Caki2 (cell line): ENCODE results near the gene NATD1. TPM values are rescaled to one million over a fixed set of nuclear protein-coding genes. Genes with fewer than 3 reads are reported as not detected.
A peak's percentile ranks its signal among the peaks of the same experiment; 100 is the strongest.

ENCODE experiments used
- DNase-seq: peaks from one replicate; pipeline ENCODE4 v3.0.0-alpha.2; 2015; ENCODE audit warnings: low read depth
- in situ Hi-C: cut with HindIII; loops from 2 replicates; pipeline ENCODE4 v1.10.0; 2016; ENCODE audit warnings: low sequenced_read_pairs, low pct_unique_long_range_greater_than_20kb, mixed read lengths
- total RNA-seq: library from RNA; depleted of rRNA; stranded (reverse); fragments of >200 nt; shearing (Covaris generic); gene quantifications from 2 replicates; pipeline ENCODE4 v1.2.3, GENCODE V29; 2014; ENCODE audit warnings: low replicate concordance

NATD1 gene
- total RNA-seq, 1 experiment from 2014 or later = 0.10 TPM

DNA sequence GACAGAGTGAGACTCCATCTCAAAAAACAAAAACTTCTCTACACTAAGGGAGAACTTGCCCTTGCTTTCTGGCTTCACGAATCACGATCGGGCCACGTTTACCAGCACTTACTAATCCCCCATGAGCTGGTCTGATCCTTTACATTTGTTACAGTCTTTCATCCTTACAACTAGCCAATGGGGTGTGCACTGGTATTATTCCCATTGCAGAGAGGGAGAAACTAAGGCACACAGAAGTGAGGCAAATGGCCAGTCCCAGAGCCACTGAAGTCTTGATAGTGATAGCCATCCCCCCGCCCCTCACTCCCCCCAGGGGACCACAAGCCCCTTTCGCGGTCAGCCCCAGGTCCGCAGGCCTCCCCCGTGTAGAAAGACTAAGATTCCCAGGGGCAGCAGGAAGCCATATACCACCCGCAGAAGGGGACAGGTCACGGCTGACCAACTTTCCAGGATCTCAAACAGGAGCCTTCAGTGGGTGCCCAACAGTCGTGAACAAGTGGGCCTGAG lies 868 bp downstream of the NATD1 start:
- no peak for DNase-seq
- in situ Hi-C loops = no loop called here

DNA sequence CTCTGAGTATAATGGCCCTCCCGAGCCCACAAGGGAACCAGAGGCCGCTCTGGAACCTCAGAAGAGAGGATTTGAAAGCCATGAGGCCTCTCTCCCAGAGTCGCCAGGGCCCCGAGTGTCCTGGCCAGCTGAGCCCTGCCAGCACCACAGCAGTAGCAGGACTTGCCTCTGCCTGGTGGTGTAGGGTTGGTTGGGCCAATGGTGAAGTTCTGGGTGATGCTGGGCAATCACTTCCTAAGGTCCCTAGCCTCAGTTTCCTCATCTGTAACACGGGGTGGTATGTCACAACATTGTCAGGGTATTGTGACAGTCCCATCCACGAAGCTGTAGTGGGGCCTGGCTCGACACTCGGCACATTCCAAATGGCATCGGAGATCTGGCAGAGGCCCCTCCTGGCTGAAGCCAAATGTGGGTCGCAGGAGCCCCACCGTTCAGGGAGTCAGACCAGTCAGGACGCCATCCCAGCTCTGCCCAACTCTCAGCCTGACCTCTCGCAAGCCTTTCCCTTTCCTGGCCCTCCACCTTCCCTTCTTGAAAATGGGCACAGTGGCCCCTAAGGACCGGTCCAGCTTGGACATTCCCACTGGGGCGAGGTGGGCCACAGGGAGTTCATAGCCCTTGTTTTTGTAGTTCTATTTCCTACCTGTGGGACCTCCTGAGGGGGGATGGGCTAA lies 1.7 kb downstream of the NATD1 start:
- DNase-seq = no peak
- in situ Hi-C loops = no loop called here

DNA sequence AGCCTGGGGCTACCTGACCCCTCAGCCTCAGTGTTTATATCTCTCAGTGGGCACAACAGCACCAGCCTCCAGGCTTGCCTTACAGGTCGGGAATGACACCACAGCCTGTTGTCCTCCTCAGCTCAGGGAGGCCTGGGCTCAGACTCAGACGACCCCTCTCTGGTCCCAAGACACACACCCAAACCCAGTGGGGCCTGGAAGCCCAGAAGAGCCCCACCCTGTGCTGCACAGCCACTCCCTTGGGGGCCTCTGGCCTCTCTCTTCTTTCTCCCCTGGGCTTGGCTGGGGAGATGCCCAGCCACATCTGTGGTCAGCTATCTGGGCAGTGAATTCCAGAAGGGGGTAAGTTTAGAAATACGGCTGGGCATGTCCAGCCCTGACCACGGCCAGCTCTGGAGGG lies 2.4 kb downstream of the NATD1 start:
- in situ Hi-C loops = no loop called here
- no peak for DNase-seq

DNA sequence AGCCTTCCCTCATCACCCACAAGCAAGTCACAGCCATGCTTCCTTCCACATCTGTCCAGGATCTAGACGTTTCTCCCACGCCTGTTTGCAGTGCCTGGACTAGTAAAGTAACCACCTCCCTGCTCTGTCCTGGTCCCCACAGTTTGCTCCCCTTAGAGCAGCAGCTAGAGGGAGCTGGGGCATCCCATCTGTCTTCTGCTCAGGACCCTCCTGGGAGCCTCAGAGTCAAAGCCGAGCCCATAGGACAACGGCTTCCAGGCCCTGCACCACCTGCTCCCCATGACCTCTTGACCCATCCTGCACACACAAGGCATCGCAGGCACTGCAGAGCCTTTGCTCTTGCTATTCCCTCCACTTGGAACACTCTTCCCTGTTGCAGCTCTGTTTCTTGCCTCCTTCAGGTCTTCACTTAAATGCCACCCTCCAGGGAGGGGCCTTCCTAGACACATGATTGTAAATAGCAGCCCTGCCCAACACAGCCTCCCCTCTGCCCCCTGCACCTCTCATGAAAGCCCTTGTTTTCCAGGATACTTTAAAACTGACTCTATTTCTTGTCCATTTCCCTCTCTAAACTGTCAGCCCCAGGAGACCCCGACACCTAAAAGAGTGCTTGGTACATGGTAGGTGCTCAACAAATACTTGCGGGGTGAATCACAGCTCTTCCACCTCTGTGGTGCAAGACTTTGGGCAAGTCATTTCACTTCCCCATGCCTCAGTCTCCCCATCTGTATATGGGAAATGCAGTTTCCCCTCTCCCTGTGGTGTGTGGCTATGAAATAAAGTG lies 3.1 kb downstream of the NATD1 start:
- no peak for DNase-seq
- in situ Hi-C loops = no loop called here

DNA sequence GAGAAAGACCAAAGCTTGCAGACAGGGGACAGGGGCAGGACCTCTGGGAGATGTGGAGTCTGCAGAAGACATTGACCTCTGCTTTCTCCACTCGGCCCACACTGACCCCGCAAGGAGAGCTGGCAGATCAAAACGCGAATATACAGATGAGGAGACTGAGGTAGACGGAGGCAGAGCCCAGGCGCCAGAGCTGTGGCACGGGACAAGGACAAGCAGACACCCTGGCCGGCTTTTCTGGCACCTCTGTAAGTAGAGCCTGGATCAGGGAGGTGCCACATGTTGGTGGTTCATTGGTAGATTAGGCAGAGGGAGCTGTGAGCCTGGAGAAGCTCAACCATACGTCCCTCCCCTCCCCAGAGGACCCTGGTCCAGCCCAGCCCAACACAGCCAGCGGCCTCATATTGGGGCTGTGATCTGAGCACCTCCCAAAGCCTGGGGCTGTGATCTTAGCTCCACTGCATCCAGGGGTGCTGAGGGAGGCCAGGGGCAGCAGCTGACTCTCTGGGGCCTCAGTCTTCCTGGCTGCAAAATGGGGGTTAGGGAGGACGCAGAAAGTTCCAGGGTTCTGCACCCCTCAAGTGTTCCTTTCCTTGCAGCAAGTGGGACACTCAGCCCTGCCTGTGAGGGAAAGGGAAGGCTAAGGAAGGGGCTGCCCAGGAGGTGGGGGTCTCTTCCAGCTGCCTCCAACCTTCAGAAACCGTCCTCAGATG lies 4.0 kb downstream of the NATD1 start:
- in situ Hi-C loops = no loop called here
- no peak for DNase-seq

DNA sequence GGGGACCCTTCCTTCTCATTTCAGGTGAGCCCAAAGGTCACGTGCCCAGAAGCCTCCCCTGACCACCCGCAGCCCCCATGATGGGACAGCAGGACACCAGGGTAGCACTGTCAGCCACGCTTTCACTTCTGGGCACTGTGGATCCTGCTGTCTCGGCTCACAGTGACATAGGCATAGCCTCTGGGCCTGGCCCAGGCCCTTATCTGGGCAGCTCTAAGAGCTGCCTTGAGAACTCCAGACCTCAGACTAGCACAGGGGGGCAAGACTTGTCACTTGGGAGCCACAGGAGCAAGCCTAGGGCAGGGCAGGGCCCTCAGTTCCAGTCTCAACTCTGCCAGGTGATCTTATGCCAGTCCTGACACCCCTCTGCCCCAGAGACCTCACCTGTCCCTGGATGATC lies 4.7 kb downstream of the NATD1 start:
- DNase-seq = no peak
- in situ Hi-C loops = no loop called here

DNA sequence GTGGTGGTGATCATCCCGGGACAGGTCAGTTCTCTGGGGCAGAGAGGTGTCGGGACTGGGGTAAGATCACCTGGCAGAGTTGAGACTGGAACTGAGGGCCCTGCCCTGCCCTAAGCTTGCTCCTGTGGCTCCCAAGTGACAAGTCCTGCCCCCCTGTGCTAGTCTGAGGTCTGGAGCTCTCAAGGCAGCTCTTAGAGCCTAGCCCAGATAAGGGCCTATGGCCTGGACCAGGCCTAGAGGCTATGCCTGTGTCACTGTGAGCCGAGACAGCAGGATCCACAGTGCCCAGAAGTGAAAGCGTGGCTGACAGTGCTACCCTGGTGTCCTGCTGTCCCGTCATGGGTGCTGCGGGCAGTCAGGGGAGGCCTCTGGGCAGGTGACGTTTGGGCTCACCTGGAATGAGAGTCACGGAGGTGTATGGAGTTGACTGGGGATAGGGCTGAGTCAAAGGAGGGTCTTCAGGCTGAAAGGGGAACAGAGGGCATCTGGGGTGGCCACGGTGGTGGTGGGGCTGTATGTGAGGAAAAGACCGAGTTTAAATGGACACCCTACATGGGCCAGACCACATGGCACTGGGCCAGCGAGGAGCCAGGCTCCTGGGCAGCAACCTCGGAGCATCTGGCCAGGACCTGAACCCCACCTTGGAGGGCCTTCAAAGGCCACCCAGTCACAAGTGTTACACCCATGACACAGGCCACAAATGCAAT lies 5.5 kb downstream of the NATD1 start:
- in situ Hi-C loops = no loop called here
- no peak for DNase-seq

DNA sequence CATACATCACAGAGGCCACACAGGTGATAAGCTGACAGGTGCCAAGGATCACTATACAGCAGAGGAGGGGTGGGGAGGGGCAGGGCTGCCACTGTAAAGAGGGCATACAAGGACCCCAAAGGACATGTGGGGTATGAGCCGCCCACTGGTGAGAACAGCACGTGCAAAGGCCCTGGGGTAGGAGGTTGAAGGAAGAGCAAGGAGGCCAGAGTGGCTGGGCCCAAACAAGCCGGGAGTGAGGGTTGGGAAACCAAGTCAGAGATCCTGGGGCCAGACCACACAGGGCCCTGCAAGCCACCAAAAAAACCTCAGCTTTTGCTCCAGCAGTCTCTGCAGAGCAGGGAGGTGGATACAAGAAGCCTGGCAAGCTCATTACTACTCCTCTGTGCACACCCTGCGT lies 6.5 kb downstream of the NATD1 start:
- in situ Hi-C loops = no loop called here
- no peak for DNase-seq

DNA sequence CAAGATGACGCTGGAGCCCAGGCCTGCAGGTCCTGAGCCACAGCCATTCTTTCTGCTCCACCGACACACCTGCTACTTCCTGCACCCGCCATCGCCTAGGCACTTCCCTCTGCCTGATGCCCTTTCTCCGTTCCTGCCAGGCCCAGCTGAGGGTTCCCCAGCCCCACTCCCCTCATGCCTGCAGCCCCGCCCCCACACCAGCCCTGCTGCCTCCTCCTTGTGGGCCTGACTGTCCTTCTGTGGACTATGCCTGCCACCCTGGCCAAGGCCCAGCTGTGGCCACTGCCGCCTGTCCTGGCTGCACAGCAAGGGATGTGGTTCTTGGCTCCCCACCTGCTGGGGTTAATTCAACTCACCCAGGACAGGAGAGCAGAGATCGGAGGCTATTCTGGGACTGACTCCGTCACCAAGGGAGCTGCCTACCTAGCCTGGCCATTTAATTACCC lies 7.5 kb downstream of the NATD1 start:
- no peak for DNase-seq
- in situ Hi-C loops = no loop called here

DNA sequence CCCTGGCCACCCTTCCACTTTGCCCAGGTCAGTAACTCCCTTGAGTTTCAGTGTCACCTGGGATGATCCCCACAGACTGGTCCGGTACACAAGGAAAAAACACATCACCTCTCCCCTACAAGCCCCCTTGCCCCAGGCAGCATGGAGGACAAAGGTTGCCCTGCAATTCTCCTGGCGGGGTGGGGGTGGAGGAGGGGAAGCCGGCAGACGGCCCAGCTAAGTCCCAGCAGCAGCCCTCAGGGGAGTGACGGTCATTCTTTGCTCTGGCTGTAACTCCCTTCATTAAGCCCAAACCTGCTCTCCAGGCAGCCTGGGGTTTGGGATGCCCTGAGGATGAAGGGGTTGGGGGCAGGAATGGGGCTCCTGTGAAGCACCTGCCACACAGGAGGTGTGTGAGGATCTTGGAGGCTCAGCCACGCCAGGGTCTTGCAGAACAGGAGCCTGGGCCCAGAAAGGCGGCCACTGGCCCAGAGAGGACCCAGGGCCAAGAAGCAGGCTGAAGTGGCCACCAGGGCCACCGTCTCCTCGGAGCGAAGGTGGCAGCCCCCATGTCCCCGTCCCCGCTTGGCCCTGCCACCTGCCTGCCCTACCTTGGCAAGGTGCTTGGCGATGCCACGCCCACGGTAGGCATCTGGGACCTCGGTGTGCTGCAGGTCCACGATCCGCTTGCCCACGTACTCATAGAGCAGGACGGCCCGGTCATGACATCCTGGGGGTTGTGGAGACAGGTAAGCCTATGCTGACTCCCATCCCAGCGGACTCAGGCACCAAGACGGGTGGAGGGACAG lies 9.5 kb downstream of the NATD1 start:
- in situ Hi-C loops = no loop called here

DNA sequence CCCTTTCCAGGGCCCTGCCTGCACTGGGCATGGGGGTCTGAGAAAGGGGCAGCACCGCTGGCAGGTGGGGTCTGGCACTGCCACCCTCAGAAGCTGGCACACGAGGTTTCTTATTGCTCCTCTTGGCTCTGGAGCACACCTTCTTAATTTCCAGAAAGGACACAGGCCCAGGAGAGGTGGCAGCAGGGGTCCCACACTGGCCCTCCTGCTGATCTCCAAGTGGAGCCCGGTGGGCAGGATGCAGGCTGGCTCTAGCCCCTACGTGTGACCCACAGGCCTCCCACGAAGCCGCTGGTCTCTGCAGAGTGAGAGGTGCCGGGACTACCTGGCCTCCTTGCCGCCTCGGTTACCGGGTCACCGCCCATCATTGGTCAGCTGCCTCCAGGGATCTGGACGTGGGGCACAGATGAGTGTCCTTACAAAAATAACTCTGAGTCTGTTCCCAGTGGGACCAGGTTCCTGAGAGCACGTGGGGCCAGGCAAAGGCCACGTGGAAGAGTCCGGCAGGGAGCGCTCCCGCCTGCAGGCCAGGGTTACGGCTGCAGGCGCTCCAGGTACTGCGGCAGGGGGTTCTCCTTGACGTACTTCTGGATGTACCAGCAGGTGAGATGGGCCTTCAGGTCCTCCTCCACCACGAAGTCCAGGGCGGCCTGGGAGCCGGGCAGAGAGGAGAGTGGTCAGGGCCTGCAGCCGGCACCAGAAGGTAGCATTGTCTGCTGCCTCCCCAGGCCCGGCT lies 10.3 kb downstream of the NATD1 start:
- no peak for DNase-seq
- in situ Hi-C loops = no loop called here

More for the DNA sequence above, 9.5 kb downstream of the NATD1 start:
- DNase-seq = no peak

DNA sequence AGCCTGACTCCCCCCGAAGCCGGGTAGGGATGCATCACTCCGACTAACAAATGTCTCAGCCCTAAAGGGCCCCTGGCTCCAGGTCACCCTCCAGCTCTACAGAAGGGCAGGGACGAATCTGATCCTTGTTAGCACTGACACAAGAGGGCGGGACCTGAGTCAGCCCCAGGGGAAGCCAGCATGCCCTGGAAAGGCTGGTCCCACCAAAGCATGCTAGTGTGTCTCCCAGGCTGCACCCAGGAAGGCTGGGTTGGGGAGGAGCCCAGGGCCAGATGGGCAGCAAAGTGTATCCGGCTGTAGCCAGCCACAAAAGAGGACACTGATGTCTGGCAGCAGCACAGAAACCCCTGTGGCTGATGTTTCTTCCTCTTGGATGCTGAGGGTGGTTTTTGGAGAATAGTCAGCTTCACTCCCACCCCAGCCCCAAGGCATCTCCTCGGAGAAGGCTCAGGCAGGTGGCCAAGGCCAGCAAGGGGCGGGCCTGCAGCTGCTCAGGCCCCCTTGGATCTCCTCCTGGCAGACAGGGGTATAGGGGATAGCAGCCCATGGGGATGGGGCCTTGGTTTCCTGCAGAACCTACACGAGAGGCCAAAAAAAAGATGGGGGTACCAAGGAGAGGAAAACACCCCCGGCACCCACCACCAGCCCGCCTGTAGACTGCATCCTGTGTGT lies 11.0 kb downstream of the NATD1 start:
- in situ Hi-C loops = no loop called here
- peak; percentile 57 for DNase-seq

DNA sequence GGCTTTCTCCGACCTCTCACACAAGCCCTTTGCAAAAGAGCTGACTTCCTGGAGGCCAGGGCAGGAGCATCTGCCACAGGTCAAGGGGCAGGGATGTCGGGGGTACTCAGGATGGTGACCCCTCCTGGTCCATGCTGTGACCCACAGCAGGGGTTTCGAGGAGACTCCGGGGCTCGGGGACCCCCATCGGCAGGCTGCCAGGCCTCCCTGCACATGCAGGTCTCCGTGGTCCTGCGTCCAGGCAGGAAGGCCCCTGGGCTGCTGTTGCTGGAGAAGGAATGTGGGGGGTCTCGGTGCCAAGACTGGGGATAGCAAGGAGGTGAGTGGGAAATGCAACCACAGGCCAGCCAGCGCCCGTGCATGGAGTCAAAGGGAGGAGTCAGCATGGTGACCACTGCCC lies 11.6 kb downstream of the NATD1 start:
- no peak for DNase-seq
- in situ Hi-C loops = no loop called here

DNA sequence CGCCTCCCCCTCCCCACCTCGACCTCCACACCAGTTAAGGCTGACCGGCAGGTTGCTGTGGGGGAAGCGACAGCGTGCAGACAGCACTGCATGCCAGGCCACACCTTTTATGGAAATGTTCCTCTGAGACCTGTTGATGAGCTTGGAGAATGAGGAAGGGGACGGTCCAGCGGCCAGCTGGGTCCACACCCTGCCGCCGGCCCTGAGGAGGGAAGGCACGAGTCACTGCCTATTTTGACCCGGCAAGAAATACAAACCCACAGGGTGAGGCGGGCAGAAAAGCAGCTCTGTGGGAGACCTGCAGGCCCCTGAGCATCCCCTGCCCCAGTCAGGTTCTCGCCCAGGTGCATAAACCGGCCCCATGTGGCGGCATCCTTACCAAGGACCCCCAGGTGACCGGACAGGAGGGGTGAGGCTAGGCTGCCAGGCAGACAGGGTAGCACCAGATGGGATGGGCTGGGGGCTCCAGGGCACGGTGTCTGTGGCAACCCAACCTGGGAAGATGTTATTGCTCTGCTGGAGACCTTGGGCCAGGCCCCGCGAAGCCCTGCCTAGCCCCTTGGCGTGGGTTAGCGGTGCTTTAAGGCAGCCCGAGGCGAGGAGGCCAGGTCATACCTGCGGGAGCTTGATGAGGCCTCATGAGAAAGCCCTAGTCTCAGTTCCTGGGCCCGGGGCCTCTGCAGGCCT lies 12.7 kb downstream of the NATD1 start:
- in situ Hi-C loops = no loop called here
- peak; percentile 61 for DNase-seq

DNA sequence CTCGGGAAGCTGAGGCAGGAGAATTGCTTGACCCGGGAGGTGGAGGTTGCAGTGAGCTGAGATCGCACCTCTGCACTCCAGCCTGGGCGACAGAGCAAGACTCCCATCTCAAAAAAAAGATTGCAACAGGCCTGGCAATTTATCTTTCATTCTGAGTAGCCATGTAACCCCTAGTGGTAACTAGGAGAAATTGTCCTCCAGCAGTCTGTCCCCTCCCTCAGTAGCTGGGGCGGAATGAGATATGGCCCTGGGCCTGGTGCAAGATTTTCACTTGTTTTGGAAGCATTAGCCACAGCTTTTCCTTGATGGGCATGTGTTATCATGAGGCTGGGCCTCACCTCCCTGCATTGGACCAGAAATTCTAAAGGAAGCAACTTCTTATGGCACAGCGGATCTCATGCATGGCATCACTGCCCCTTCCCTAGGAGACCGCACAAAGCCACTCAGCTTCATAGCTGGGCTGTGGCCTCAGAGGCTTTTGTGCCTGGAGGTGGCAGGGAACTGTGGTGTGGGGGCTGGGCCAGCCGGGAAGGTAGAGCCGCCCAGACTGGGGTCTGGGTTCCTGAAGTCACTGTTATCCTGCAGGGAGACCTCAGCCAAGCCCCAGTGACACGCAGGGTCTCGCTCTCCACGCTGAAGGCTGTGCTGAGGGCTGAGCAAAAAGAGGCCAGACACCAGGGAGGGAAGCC lies 13.4 kb downstream of the NATD1 start:
- in situ Hi-C loops = no loop called here
- DNase-seq = no peak

DNA sequence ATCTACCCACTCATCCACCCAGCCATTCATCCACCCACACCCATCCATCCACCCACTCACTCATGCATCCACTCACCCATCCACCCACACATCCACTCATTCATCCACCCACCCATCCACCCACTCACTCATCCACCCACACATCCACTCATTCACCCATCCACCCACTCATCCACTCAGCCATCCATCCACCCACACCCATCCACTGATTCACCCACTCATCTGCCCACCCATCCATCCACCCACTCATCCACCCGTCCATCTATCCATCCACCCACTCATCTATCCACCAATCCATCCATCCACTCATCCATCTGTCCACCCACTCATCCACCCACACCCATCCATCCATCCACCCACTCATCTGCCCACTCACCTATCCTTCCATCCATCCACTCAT lies 17.3 kb downstream of the NATD1 start:
- in situ Hi-C loops = no loop called here
- no peak for DNase-seq
